HG03135 (cell line): ENCODE results near the gene PSMC3.

ENCODE experiments used
- ATAC-seq: cut with Tn5 transposase; IDR thresholded peaks from one replicate; pipeline ENCODE4 v1.9.1; 2021; ENCODE audit warnings: mild to moderate bottlenecking, moderate library complexity; ENCODE audit not compliant: unreplicated experiment

PSMC3 gene

DNA sequence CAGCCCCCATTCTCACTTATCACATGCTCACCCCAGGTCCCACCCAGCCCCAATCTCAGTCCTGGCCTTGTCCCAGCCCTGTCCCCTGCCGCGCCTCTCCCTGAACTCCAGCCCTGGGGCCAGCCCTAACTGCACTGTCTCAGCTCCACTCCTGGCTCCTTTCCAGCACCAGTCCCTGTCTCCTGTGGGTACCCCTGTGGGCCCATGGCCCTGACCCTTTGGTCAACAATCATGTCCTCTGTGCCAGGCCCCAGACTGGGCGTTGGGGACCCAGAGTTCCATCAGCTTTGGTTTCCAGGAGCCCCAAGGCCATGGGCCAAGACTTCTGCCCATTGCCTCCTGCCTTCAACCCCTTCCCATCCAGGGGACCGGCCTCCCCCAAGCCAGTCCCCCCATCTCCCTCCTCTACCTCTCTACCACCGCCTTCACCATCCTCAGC is 48.6 kb downstream of the PSMC3 start:
- no peak for ATAC-seq

DNA sequence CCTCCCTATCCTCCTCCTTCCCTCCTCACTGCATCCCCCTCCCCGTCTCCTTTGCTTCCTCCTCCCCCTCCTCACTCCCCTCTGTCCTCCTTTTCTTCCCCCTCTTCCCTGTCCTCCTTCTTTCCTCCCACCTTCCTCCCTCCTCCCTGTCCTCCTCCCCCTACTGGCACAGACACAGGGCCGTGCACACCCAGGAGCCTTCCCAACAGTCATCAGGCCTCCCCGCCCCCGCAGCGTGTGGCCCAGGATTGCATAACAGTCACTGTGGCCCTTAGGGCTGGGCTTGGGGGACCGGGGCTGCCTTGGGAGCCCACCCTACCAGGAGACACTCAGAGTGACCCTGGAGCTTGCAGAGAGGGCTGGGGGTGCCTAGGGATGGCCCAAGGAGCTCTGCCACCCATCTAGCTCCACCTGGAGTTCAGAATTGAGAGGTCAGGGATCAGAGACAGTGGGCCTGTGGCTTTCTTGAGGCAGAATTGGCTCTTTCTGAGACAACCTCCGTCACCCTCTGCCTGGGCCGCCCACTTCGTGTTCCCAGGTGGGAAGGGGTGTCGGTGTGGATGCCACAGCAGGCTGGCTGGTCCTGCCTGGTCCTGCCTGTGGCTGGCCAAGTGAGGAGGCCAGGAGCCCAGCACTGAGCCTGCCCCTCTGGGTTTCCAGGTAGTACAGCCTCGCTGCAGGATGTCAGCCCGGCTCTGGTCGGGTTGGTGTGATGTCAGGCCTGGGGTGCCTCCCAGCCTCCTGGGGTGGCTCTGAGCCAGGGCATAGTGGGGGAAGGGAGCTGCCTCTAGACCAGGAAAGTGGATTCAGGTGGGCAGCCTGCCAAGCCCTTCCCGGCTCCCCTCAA is 49.5 kb downstream of the PSMC3 start:
- no peak for ATAC-seq

DNA sequence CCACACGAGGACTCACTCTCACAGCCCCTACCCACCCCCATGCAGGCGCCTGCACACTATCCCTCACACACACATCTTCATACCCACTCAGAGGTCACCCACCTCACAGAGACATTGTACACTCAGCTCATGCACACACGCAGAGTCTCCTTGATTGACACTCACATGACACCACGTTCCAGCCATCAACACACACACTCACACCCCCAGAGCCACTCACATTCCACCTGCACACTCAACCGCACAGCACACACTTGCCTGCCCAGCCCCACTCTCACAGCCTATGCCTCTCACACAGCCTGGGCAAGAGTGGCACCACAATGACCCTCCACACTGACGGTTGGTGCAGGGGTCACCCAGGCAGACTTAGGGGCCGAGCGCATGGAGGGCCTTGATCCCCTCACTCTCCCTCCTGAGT is 50.1 kb downstream of the PSMC3 start:
- no peak for ATAC-seq

DNA sequence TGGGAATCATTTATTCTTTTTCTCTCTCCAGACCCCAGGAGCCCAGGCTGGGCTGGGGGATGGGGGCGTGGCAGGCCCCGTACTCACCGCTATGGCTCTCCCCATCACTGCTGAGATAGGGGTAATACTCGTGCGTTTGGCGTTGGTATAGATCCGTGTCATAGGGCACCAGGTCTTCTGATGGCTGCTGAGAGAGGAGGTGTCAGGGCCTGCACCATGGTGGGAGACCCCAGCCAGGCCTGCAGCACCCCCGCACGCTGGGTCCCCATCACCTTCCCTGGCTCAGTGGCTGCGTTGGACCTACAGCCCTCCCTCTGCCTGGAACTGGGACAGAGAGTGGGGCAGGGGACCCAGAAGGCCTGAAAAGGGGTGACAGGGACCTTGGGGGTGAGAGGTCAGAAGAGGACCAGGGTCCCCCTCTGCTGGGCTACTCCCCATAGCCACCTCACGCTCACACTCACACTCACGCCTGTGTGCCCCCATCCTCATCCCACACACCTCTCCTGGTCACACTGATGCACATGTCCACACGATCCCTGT is 50.6 kb downstream of the PSMC3 start:
- no peak for ATAC-seq

DNA sequence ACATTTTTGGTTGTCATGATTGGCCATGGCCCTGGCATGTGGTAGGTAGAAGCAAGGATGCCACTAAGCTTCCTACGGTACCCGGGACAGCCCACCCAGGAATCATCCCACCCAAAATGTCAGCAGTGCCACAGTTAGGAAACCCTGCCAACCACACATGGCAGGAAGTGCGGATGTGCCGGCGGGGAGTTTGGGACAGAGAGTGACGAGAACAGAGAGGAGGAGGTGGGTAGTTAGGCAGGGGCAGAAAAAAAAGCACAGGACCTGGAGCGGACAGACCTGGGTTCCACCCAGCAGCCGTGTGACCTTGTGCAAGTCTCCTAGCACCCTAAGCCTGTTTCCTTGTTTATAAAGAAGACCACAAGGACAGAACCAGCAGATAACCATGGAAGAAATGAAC is 51.2 kb downstream of the PSMC3 start:
- no peak for ATAC-seq

DNA sequence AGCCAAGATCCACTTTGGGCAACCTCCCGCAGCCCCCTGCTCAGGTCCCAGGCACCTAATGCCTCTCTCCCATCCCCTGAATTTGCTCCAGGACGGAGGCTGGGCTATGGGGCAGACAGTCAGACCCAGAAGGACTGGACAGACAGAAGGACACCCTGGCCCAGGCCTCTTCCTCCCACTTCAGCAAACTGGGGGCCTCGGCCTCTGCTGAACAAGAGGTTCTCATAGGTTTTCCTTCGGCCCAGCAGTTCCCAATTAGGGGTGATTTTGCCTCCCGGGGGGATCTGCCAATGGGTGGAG is 51.6 kb downstream of the PSMC3 start:
- no peak for ATAC-seq

DNA sequence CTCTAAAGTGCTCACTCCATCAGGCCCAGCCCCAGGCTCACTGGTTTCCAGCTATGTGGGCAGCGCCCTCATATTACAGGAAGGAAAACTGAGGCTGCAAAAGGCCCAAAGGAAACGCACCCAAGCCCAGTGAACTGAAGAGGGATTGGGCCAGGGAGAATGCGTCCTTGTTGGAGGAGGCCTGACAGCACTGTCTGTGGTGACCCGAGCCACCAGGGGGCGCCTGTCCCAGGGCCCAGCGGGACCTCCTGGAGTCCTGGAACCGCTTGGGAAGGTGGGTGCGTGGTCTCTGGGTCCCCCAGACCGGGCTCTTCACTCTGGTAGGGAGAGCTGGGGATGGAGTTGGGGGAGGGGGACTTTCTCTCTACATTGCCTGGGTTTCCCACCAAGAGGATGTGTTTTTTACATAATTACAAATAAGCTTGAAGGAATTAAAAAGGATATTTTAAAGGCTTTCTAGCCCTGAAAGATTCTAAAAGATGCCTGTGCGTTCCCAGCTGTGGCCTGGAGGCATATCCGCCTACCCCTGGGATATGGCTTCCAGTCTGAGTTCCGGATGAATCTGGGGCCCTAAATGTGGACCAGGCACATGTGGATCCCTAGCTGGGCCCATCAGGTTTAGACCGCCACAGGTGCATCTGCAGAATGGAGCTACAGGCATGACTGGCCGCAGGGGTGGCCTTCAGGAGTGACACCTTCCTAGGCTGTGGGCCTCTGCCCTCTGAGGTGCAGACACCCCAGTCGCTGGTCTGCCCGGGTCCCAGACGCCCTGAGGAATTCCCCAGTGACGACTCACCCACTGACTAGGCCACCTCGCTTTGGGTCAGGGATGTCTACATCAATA is 52.1 kb downstream of the PSMC3 start:
- no peak for ATAC-seq

DNA sequence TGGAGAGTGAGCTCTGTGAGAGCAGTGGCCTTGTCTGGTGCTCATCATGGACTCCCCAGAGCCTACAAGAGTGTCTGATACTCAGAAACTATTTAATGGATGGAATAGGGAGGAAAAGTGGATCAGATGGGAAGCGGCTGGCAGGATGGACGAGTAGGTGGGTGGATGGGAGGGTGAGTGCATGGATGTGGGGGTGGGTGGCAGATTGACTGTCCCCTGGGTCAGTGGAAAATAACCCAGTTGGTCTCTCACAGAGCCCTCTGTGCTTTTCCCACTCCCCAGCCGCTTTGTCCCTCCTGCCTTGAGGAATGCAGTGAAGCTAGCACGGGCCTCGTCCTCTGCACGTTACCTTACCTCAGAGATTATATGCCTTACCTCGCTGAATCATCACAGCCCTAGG is 53.8 kb downstream of the PSMC3 start:
- ATAC-seq: no peak

DNA sequence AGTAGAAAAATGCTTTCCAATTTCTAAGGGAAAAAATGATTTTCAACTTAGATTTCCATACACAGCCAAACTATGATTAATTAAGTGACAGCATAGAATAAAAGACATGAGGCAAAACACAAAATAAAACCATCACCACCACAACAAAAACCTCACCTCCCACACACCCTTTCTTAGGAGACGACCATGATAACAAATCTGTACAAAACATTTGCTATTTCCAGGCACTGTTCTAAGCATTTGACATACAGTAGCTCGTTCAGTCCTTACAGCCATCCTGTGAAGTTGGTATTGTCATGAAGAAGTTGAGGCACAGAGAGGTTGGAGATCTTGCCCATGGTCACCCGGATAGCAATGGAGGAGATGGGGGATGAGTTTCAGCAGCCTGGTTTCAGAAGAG is 56.6 kb downstream of the PSMC3 start:
- ATAC-seq: no peak
